Measurements from ENCODE around the gene APLP2. TPM values are rescaled to one million over a fixed set of nuclear protein-coding genes. Genes with fewer than 3 reads are reported as not detected.

APLP2 gene
- total RNA-seq, 2 experiments from 2014 or later, result 18.9 to 19.8 TPM

GRCh38 chr11:130156108-130157022 lies 86.7 kb downstream of the APLP2 start:
- DNase-seq, result no peak
- Mint-ChIP-seq H3K27ac (no peak overlapping the region), H3K4me3 (no peak overlapping the region), H3K36me3 (ENCODE audit: low read depth) (no peaks in the 10 kb centered on the region), H3K4me1 (peaks cover 10% of the 10 kb centered on the region), H3K27me3 (peaks cover 42% of the 10 kb centered on the region), H3K9me3 (no peaks in the 10 kb centered on the region)
- POLR2A ChIA-PET, result interaction anchor here (0.6 kb wide), 1 partner anchor 87 kb away, joined by 3 read pairs; no protein-coding TSS in a partner anchor
- CTCF ChIA-PET, result interaction anchor here (0.8 kb wide), 1 partner anchor 56 kb away, joined by 3 read pairs; no protein-coding TSS in a partner anchor

GRCh38 chr11:130157101-130157500 lies 87.4 kb downstream of the APLP2 start:
- Mint-ChIP-seq H3K4me3 (no peak overlapping the region), H3K4me1 (peaks cover 10% of the 10 kb centered on the region), H3K27ac (no peak overlapping the region), H3K36me3 (ENCODE audit: low read depth) (no peaks in the 10 kb centered on the region), H3K9me3 (no peaks in the 10 kb centered on the region), H3K27me3 (peaks cover 50% of the 10 kb centered on the region)
- ChIA-PET CTCF (interaction anchor here (0.8 kb wide), 1 partner anchor 56 kb away, joined by 3 read pairs; no protein-coding TSS in a partner anchor), POLR2A (no interaction called here)
- no peak for DNase-seq

- ChIA-PET CTCF (no interaction called here), POLR2A (no interaction called here)
- Mint-ChIP-seq H3K4me1 (peaks cover 10% of the 10 kb centered on the region), H3K27ac (no peak overlapping the region), H3K36me3 (ENCODE audit: low read depth) (no peaks in the 10 kb centered on the region), H3K9me3 (no peaks in the 10 kb centered on the region), H3K4me3 (no peak overlapping the region), H3K27me3 (peaks cover 54% of the 10 kb centered on the region)
- no peak for DNase-seq
These were observed 88.1 kb downstream of the APLP2 start for GRCh38 chr11:130157840-130158239.

GRCh38 chr11:130159139-130159538 lies 89.4 kb downstream of the APLP2 start:
- no peak for DNase-seq
- H3K27ac Mint-ChIP-seq, result no peak overlapping the region
- no peaks in the 10 kb centered on the region for H3K36me3 Mint-ChIP-seq (ENCODE audit: low read depth)
- CTCF ChIA-PET, result interaction anchor here (1.1 kb wide), 1 partner anchor 13 kb away, joined by 3 read pairs; no protein-coding TSS in a partner anchor
- H3K9me3 Mint-ChIP-seq, result no peaks in the 10 kb centered on the region
- H3K4me1 Mint-ChIP-seq, result peaks cover 10% of the 10 kb centered on the region
- peaks cover 61% of the 10 kb centered on the region for H3K27me3 Mint-ChIP-seq
- POLR2A ChIA-PET, result no interaction called here
- H3K4me3 Mint-ChIP-seq, result no peak overlapping the region

DNA sequence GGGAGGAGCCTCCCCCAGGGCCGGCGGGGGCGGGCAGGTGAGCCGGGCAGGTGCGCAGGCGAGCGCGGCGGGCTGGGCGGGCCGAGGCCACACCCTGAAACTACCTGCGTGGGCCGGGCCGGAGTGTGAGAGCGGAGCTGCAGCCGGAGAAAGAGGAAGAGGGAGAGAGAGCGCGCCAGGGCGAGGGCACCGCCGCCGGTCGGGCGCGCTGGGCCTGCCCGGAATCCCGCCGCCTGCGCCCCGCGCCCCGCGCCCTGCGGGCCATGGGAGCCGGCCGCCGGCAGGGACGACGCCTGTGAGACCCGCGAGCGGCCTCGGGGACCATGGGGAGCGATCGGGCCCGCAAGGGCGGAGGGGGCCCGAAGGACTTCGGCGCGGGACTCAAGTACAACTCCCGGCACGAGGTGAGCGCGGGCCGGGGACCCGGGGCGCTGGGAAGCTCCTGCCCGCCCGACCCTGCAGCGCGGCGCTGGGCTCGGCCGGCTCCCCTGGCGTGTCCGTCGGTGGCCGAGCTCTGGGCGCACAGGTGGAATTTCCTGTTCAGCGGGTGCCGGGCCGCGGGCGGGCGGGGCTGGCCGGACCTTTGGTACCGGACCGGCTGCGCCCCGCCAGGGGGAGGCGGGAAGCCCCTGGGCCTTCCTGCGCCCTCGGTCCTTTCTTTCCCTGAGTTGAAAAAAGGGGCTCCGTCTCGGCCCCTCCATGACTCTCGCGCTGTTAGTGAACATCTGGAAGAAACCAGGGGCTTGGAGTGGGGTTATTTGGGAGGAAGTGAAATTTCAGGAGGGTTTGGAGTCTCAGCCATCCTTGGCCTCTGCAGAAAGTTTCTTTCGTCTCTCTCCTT lies 90.2 kb downstream of the APLP2 start, which contains the start of gene ST14:
ST14 (plus strand) TSS at position 126 of the 841 bp plus-strand sequence; CDS start at position 324, 198 bp downstream.
- ChIA-PET CTCF (interaction anchor here (1.1 kb wide), 1 partner anchor 14 kb away, joined by 3 read pairs; no protein-coding TSS in a partner anchor), POLR2A (no interaction called here)
- Mint-ChIP-seq H3K27ac (no peak within 1 kb of the TSS), H3K27me3 (peaks cover 63% of the 10 kb centered on the region), H3K4me3 (peak within 1 kb of the TSS; percentile 21), H3K4me1 (peaks cover 10% of the 10 kb centered on the region), H3K9me3 (no peaks in the 10 kb centered on the region), H3K36me3 (ENCODE audit: low read depth) (no peaks in the 10 kb centered on the region)
- DNase-seq, result no peak

- Mint-ChIP-seq H3K9me3 (no peaks in the 10 kb centered on the region), H3K27me3 (peaks cover 71% of the 10 kb centered on the region), H3K36me3 (ENCODE audit: low read depth) (no peaks in the 10 kb centered on the region), H3K4me1 (peaks cover 10% of the 10 kb centered on the region), H3K27ac (no peak overlapping the region), H3K4me3 (peak overlapping the region; percentile 21)
- CTCF ChIA-PET, result interaction anchor here (1.6 kb wide), 1 partner anchor 12 kb away, joined by 5 read pairs; no protein-coding TSS in a partner anchor
- DNase-seq, result no peak
- POLR2A ChIA-PET, result no interaction called here
These were observed 90.9 kb downstream of the APLP2 start for GRCh38 chr11:130160498-130161155.

DNA sequence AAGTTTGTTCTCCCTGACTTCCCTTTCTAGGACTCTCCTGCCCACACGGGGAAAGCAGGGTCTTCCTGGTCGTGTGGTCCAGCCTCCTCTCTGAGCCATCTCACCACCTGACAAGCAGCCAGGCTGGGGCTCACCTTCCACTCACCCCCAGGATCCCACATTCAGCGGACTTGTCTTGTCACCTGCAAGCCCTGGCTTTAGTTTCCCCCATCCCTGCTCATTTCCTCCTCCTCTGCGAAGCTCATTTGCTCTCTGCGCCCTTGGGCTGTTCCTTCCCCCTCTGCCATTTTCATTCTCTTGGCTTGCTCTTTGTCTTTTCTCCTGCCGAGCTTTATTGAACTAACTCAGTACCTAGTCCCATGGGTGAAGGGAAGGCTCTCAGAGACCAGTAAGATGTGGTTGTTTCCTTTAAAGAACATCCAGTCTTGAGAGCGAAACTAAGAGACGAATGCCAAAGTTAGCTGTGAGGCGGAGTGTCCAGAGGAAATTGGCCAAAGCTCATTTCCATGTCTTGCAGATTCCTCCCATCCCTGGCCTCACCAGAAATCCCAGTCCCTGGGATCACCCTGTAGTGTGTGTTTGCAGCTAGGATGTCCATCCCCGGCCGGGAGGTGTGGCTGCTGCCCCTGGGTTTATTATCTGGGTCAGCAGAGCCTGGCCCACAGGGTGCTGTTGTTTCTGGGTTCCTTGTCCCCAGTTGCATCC lies 91.9 kb downstream of the APLP2 start:
- ChIA-PET CTCF (interaction anchor here (1.6 kb wide), 1 partner anchor 13 kb away, joined by 5 read pairs; no protein-coding TSS in a partner anchor), POLR2A (no interaction called here)
- Mint-ChIP-seq H3K4me1 (peaks cover 10% of the 10 kb centered on the region), H3K27ac (no peak overlapping the region), H3K36me3 (ENCODE audit: low read depth) (no peaks in the 10 kb centered on the region), H3K27me3 (peaks cover 67% of the 10 kb centered on the region), H3K9me3 (no peaks in the 10 kb centered on the region), H3K4me3 (no peak overlapping the region)
- DNase-seq, result no peak

DNA sequence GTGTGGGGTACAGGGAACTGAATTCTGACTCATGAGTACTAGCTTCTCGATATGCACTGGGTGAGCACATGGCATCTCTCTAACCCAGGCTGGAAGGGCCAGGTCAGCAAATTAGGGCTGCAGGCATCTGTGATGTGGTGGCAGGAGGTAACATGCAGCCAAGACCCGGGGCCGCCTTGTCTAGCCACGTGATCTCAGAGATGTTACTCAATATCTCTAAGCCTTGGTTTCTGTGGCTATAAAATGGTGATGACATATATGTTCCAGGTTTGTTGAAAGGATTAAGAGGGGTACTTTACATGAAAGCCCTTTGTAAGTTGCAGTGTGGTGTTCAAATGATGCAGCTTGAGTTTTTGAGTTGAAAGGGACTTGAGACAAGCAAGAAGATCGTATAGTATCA lies 93.0 kb downstream of the APLP2 start:
- no peaks in the 10 kb centered on the region for H3K9me3 Mint-ChIP-seq
- peaks cover 59% of the 10 kb centered on the region for H3K27me3 Mint-ChIP-seq
- no peak for DNase-seq
- ChIA-PET POLR2A (no interaction called here), CTCF (interaction anchor here (1.3 kb wide), 1 partner anchor 23 kb away, joined by 5 read pairs; no protein-coding TSS in a partner anchor)
- H3K27ac Mint-ChIP-seq, result no peak overlapping the region
- H3K4me1 Mint-ChIP-seq, result peaks cover 10% of the 10 kb centered on the region
- no peak overlapping the region for H3K4me3 Mint-ChIP-seq
- H3K36me3 Mint-ChIP-seq (ENCODE audit: low read depth), result no peaks in the 10 kb centered on the region

- peaks cover 50% of the 10 kb centered on the region for H3K27me3 Mint-ChIP-seq
- CTCF ChIA-PET, result interaction anchor here (0.6 to 1.3 kb wide), 2 partner anchors 22 to 53 kb away, joined by 3 to 5 read pairs; no protein-coding TSS in a partner anchor
- H3K27ac Mint-ChIP-seq, result no peak overlapping the region
These were observed 93.9 kb downstream of the APLP2 start for GRCh38 chr11:130163346-130164220.

DNA sequence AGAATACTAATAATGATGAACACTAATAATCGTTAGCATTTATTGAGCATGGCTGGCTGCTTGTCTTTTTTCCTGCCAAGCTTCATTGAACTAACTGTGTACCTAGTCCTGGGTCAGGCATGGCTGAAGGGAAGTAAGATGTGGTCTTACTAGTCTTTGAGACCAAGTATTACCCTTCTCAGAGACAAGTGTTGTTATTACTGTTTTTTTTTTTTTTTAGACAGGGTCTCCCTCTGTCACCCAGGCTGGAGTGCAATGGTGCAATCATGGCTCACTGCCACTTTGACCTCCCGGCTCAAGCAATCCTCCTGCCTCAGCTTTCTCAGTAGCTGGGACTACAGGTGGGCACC lies 94.5 kb downstream of the APLP2 start:
- ChIA-PET POLR2A (no interaction called here), CTCF (interaction anchor here (0.6 kb wide), 1 partner anchor 54 kb away, joined by 3 read pairs; no protein-coding TSS in a partner anchor)
- Mint-ChIP-seq H3K4me1 (peaks cover 5% of the 10 kb centered on the region), H3K4me3 (no peak overlapping the region), H3K27me3 (peaks cover 45% of the 10 kb centered on the region), H3K36me3 (ENCODE audit: low read depth) (no peaks in the 10 kb centered on the region), H3K27ac (no peak overlapping the region), H3K9me3 (no peaks in the 10 kb centered on the region)
- no peak for DNase-seq

More at GRCh38 chr11:130163346-130164220, 93.9 kb downstream of the APLP2 start:
- Mint-ChIP-seq H3K36me3 (ENCODE audit: low read depth) (no peaks in the 10 kb centered on the region), H3K4me3 (no peak overlapping the region), H3K9me3 (no peaks in the 10 kb centered on the region), H3K4me1 (peaks cover 10% of the 10 kb centered on the region)
- DNase-seq, result no peak
- POLR2A ChIA-PET, result no interaction called here

All from activated CD4-positive, alpha-beta T cell treated with anti-CD3 and anti-CD28 coated beads, Interleukin-2, amount 10 ng/mL, durations not matched to agents 7 days and 5 days (primary cell).